Effector CD4-positive, alpha-beta T cell (primary cell): Measurements from ENCODE around the gene ZNF691.
"Not testable (repeated sequence)": the region's sequence is repeated elsewhere in the genome, so short reads cannot be mapped to it uniquely, and the experiment has no call there.

Experiments used
- DNase-seq: peaks from one replicate; pipeline ENCODE4 v3.0.0-alpha.2; 2020

Gene ZNF691

GRCh38 chr1:42833981-42834380, 12.4 kb upstream of the ZNF691 start:
- DNase-seq: no peak

GRCh38 chr1:42834803-42835202, 11.6 kb upstream of the ZNF691 start:
- DNase-seq: no peak

GRCh38 chr1:42835422-42835821, 11.0 kb upstream of the ZNF691 start:
- DNase-seq: no peak

GRCh38 chr1:42837709-42838108, 8.7 kb upstream of the ZNF691 start:
- no peak for DNase-seq

- DNase-seq: no peak
These were observed 7.8 kb upstream of the ZNF691 start for GRCh38 chr1:42838482-42839190.

- no peak for DNase-seq
These were observed 5.4 kb upstream of the ZNF691 start for GRCh38 chr1:42841010-42841409.

GRCh38 chr1:42841440-42842147, 4.8 kb upstream of the ZNF691 start:
- no peak for DNase-seq

- DNase-seq: no peak
These were observed 1.7 kb upstream of the ZNF691 start for GRCh38 chr1:42844592-42845140.

- DNase-seq: no peak
These were observed 1.2 kb upstream of the ZNF691 start for GRCh38 chr1:42845193-42845592.

GRCh38 chr1:42845866-42846256, 552 bp upstream of the ZNF691 start:
- DNase-seq: no peak

GRCh38 chr1:42847111-42847595, 740 bp downstream of the ZNF691 start:
- DNase-seq: no peak

GRCh38 chr1:42847721-42848460, 1.5 kb downstream of the ZNF691 start:
- DNase-seq: no peak

GRCh38 chr1:42848823-42849537, 2.6 kb downstream of the ZNF691 start:
- no peak for DNase-seq

GRCh38 chr1:42849944-42850343, 3.5 kb downstream of the ZNF691 start:
- DNase-seq: no peak

GRCh38 chr1:42851420-42851819, 5.0 kb downstream of the ZNF691 start:
- DNase-seq: no peak

- DNase-seq: no peak
These were observed 5.7 kb downstream of the ZNF691 start for GRCh38 chr1:42851960-42852607.

- no peak for DNase-seq
These were observed 6.2 kb downstream of the ZNF691 start for GRCh38 chr1:42852608-42852980.

- no peak for DNase-seq
These were observed 6.9 kb downstream of the ZNF691 start for GRCh38 chr1:42853116-42853884.

- not testable (repeated sequence) for DNase-seq
These were observed 10.1 kb downstream of the ZNF691 start for GRCh38 chr1:42856554-42856953.

GRCh38 chr1:42859366-42859765, 13.0 kb downstream of the ZNF691 start:
- not testable (repeated sequence) for DNase-seq

- DNase-seq: no peak
These were observed 14.1 kb downstream of the ZNF691 start for GRCh38 chr1:42860339-42861013.
